Heart left ventricle (tissue), 13 donors: ENCODE measurements around the gene RAB30.

Experiments
- POLR2A ChIP-seq, 2 donors: fragments of 450-650 bp; IDR thresholded peaks; one replicate each; pipeline ENCODE4 v1.6.1; 2017; ENCODE audit warnings: antibody characterized with exemption in 2 of 2, mild to moderate bottlenecking in 2 of 2, moderate library complexity in 2 of 2
- TF ChIP-seq, protein P1 (sequence below), 12 donors: fragments of 200-600 bp; sonication (generic) in 4 of 12; IDR thresholded peaks; one replicate each; pipeline versions ENCODE4 v1.5.0 to v1.8.0; 2018 to 2022; ENCODE audit warnings: antibody characterized with exemption in 12 of 12, mild to moderate bottlenecking in 5 of 12
- donor health status: ischemic (EF 13 %, LVEDD 7.1; RV severe dilation, severe dysfunction).
- donor health status: DM: no; HTN: yes; CAD: no.
- donor health status: DM: no; HTN: no; CAD: no.
- donor health status: ischemic (EF 25% LVEDD 6.9; RV normal size, moderate dysfunction).
- donor health status: ischemic (EF 25% LVEDD 5.7; RV mildly dilated, moderate dysfunction).
- donor health status: ischemic (EF 35%, LVEDD 5.7; RV mildly dilated, moderate dysfunction).
- donor health status: nonischemic (EF 11% LVEDD 7.7; RV severe dilation, severe dysfunction).
- donor health status: DM: yes; HTN: yes; CAD: no.
- donor health status: PGD.
- donor health status: ischemic (EF 29% LVEDD 5.4; RV normal size, mild dysfunction).
- donor health status: nonischemic (EF 23%, LVEDD 6.1; RV moderate dilation, normal function).

- TF ChIP-seq, protein P1, sequence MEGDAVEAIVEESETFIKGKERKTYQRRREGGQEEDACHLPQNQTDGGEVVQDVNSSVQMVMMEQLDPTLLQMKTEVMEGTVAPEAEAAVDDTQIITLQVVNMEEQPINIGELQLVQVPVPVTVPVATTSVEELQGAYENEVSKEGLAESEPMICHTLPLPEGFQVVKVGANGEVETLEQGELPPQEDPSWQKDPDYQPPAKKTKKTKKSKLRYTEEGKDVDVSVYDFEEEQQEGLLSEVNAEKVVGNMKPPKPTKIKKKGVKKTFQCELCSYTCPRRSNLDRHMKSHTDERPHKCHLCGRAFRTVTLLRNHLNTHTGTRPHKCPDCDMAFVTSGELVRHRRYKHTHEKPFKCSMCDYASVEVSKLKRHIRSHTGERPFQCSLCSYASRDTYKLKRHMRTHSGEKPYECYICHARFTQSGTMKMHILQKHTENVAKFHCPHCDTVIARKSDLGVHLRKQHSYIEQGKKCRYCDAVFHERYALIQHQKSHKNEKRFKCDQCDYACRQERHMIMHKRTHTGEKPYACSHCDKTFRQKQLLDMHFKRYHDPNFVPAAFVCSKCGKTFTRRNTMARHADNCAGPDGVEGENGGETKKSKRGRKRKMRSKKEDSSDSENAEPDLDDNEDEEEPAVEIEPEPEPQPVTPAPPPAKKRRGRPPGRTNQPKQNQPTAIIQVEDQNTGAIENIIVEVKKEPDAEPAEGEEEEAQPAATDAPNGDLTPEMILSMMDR (IDR thresholded peaks at IDR 0.05), result no peak
- TF ChIP-seq POLR2A (IDR thresholded peaks at IDR 0.05), result no peak
Observed at GRCh38 chr11:82942376-82942775, 129.3 kb downstream of the RAB30 start.
